ENCODE data around the gene BEND4. TPM values are rescaled to one million over a fixed set of nuclear protein-coding genes. Genes with fewer than 3 reads are reported as not detected.

The BEND4 gene
- total RNA-seq, 2 donors from 2014 or later, result 0.32 TPM

- no peak overlapping the region for H3K4me3 Mint-ChIP-seq
Measured at GRCh38 chr4:42067264-42067663, 85.2 kb downstream of the BEND4 start.

GRCh38 chr4:42066402-42066801 is 86.1 kb downstream of the BEND4 start:
- H3K36me3 Mint-ChIP-seq (ENCODE audit: low read depth), result peaks cover 81% of the 10 kb centered on the region
- ATAC-seq (replicated peaks), result no peak
- H3K4me1 Mint-ChIP-seq, result no peaks in the 10 kb centered on the region
- no peak overlapping the region for H3K27ac Mint-ChIP-seq
- H3K27me3 Mint-ChIP-seq, result no peaks in the 10 kb centered on the region
- no peak overlapping the region for H3K4me3 Mint-ChIP-seq
- no peaks in the 10 kb centered on the region for H3K9me3 Mint-ChIP-seq

More at GRCh38 chr4:42067264-42067663, 85.2 kb downstream of the BEND4 start:
- H3K9me3 Mint-ChIP-seq, result no peaks in the 10 kb centered on the region
- H3K27me3 Mint-ChIP-seq, result no peaks in the 10 kb centered on the region
- peaks cover 81% of the 10 kb centered on the region for H3K36me3 Mint-ChIP-seq (ENCODE audit: low read depth)
- no peak overlapping the region for H3K27ac Mint-ChIP-seq
- ATAC-seq (replicated peaks), result no peak
- no peaks in the 10 kb centered on the region for H3K4me1 Mint-ChIP-seq

Other genes starting within 250 kb of the BEND4 start
- 10 to 100 TPM; 25.6 to 68.8 TPM for gene TMEM33, start 217.2 kb downstream of the BEND4 start, total RNA-seq
- under 1 TPM; 0.32 to 0.73 TPM for gene DCAF4L1, start 170.9 kb downstream of the BEND4 start, total RNA-seq
- 10 to 100 TPM; 45.6 to 45.7 TPM for gene SLC30A9, start 162.1 kb downstream of the BEND4 start, total RNA-seq
- not detected for gene SHISA3, start 244.8 kb upstream of the BEND4 start, total RNA-seq

Data from activated T-helper 17 cell treated with anti-CD3 and anti-CD28 coated beads, Interleukin-2, amount 50 U/mL, for 72 hours (primary cell).